K562 (cell line): ENCODE data around the gene COL7A1. TPM values are rescaled to one million over a fixed set of nuclear protein-coding genes. Genes with fewer than 3 reads are reported as not detected.

Experiments used
- CHD2 ChIP-seq: IDR thresholded peaks from 2 replicates; pipeline ENCODE4 v1.6.1; 2011; ENCODE audit warnings: low read depth, low read length
- DIDO1 ChIP-seq: fragments of 450-650 bp; IDR thresholded peaks from 2 replicates; pipeline ENCODE4 v1.6.1; 2016; ENCODE audit warnings: low read depth, missing biosample characterization, missing genetic modification characterization
- IRF2 ChIP-seq: sonication (generic); formaldehyde crosslinking; IDR thresholded peaks from 2 replicates; pipeline ENCODE4 v1.8.1; 2022; ENCODE audit warnings: mild to moderate bottlenecking, missing genetic modification reagents
- L3MBTL2 ChIP-seq: fragments of 450-650 bp; IDR thresholded peaks from 2 replicates; pipeline ENCODE4 v1.6.1; 2016; ENCODE audit warnings: mild to moderate bottlenecking, moderate library complexity
- MBD1 ChIP-seq: fragments of 250-450 bp; sonication (Bioruptor Pico); IDR thresholded peaks from 2 replicates; pipeline ENCODE4 v1.8.0; 2022; ENCODE audit warnings: inconsistent platforms
- MED1 ChIP-seq: sonication (generic); formaldehyde crosslinking; IDR thresholded peaks from 2 replicates; pipeline ENCODE4 v1.8.1; 2023; ENCODE audit warnings: missing genetic modification reagents, borderline replicate concordance
- MEF2D ChIP-seq: conservative IDR thresholded peaks from 2 replicates; pipeline ENCODE4 v1.6.1; 2016; ENCODE audit warnings: low read depth, missing genetic modification characterization, missing compliant biosample characterization
- MLX ChIP-seq, 2 experiments: fragments of 450-650 bp in 1 of 2; sonication (generic) in 1 of 2; formaldehyde crosslinking; conservative IDR thresholded peaks; 2 replicates each; pipeline versions ENCODE4 v1.4.0 to v1.8.1; 2020 to 2022; ENCODE audit warnings: mild to moderate bottlenecking in 1 of 2, missing genetic modification reagents in 1 of 2
- MYNN ChIP-seq, 2 experiments: sonication (generic); formaldehyde crosslinking in 1 of 2; IDR thresholded peaks; 2 replicates each; pipeline versions ENCODE4 v1.5.0 to v1.6.1; 2016 to 2020; ENCODE audit warnings: antibody characterized with exemption in 1 of 2, missing genetic modification reagents in 1 of 2
- PATZ1 ChIP-seq: fragments of 250-450 bp; sonication (Bioruptor Pico); IDR thresholded peaks from 2 replicates; pipeline ENCODE4 v1.5.0; 2020; ENCODE audit warnings: mild to moderate bottlenecking, borderline replicate concordance
- PTBP1 ChIP-seq: fragments of 200-400 bp; formaldehyde crosslinking; IDR thresholded peaks from 2 replicates; pipeline ENCODE4 v1.6.1; 2017; ENCODE audit warnings: low read depth, low read length
- SAFB ChIP-seq: fragments of 200-400 bp; formaldehyde crosslinking; IDR thresholded peaks from 2 replicates; pipeline ENCODE4 v1.6.1; 2017; ENCODE audit warnings: low read depth, low read length, borderline replicate concordance
- SMAD3 ChIP-seq: fragments of 450-650 bp; formaldehyde crosslinking; conservative IDR thresholded peaks from 2 replicates; pipeline ENCODE4 v1.4.0; 2020; ENCODE audit warnings: mild to moderate bottlenecking
- STAG1 ChIP-seq: sonication (generic); formaldehyde crosslinking; IDR thresholded peaks from 2 replicates; pipeline ENCODE4 v1.5.0; 2020; ENCODE audit warnings: missing genetic modification reagents, borderline replicate concordance
- YBX1 ChIP-seq: fragments of 450-650 bp; IDR thresholded peaks from 2 replicates; pipeline ENCODE4 v1.7.1; 2016; ENCODE audit warnings: mild to moderate bottlenecking
- ZBTB26 ChIP-seq: fragments of 450-650 bp; formaldehyde crosslinking; IDR thresholded peaks from 2 replicates; pipeline ENCODE4 v1.4.0; 2022; ENCODE audit warnings: missing genetic modification characterization
- ZEB2 ChIP-seq: fragments of 450-650 bp; IDR thresholded peaks from 2 replicates; pipeline ENCODE4 v1.6.1; 2016
- ZNF146 ChIP-seq: IDR thresholded peaks from one replicate; pipeline ENCODE4 v1.6.1; 2018; ENCODE audit warnings: missing compliant biosample characterization; ENCODE audit not compliant: unreplicated experiment
- polyA plus RNA-seq, 8 experiments: library from polyadenylated mRNA; depleted of rRNA in 4 of 8; stranded (reverse) in 5 of 8; unstranded in 3 of 8; fragments of >200 nt; fragmentation: Nextera tagmentation in 2 of 8; fragmentation: Illumina TruSeq in 1 of 8; extraction: Ambion mirVana in 2 of 8; extraction: Trizol in 1 of 8; gene quantifications; 2 replicates each; pipeline versions ENCODE4 v1.2.1 to v1.2.3, GENCODE V29; 2011 to 2014; ENCODE audit warnings: inconsistent platforms in 1 of 8, missing spikeins in 1 of 8
- total RNA-seq, 7 experiments: library from RNA; depleted of rRNA in 6 of 7; stranded (reverse); fragments of >200 nt in 6 of 7; fragmentation: Illumina TruSeq in 2 of 7; extraction: Trizol in 2 of 7; gene quantifications; 2 replicates each; pipeline versions ENCODE4 v1.2.1 to v1.2.3, GENCODE V29; 2011 to 2021; ENCODE audit warnings: low replicate concordance in 1 of 7
- TF ChIP-seq, protein P1 (sequence below): sonication (generic); formaldehyde crosslinking; IDR thresholded peaks from 2 replicates; pipeline ENCODE4 v1.8.0; 2023; ENCODE audit warnings: mild to moderate bottlenecking, missing genetic modification reagents

COL7A1 gene
- total and polyA plus RNA-seq, 9 of the 15 experiments (the other 6 are each of a cell fraction or from before 2014, with no cell fraction given): 0.09 to 0.66 (median 0.35) TPM; not detected in 3

DNA sequence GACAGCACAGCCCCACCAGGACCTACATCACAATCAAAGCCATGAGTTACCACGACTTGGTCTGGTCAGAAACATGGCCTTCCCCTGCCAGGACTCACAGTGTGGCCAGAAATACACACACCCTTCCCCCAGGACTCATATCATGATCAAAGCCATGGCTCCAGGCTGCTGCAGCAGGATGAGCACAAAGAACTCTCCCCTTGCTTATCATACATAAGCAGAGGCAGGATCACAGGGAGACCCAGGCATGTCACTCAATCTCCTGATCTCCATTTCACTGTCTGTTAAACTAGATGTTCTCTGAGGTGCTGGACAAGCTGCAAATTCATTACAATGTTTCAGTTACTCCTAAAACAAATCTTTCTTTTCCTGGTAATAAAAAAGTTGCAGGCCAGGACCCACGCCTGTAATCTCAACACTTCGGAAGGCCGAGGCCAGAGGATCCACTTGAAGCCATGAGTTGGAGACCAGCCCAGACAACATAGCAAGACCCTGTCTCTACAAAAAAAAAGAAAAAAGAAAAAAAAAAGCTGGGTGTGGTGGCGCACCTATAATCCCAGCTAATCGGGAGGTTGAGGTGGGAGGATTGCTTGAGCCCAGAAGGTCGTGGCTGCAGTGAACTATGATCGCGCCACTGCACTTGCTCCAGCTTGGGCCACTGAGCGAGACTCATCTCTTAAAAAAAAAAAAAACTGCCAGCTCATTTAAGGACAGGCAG is 39.7 kb downstream of the COL7A1 start (continued):
- TF ChIP-seq MLX (CRISPR knock-in tag; conservative IDR thresholded peaks at IDR 0.05): no peak
- no peak for TF ChIP-seq SAFB
- TF ChIP-seq, protein P1, sequence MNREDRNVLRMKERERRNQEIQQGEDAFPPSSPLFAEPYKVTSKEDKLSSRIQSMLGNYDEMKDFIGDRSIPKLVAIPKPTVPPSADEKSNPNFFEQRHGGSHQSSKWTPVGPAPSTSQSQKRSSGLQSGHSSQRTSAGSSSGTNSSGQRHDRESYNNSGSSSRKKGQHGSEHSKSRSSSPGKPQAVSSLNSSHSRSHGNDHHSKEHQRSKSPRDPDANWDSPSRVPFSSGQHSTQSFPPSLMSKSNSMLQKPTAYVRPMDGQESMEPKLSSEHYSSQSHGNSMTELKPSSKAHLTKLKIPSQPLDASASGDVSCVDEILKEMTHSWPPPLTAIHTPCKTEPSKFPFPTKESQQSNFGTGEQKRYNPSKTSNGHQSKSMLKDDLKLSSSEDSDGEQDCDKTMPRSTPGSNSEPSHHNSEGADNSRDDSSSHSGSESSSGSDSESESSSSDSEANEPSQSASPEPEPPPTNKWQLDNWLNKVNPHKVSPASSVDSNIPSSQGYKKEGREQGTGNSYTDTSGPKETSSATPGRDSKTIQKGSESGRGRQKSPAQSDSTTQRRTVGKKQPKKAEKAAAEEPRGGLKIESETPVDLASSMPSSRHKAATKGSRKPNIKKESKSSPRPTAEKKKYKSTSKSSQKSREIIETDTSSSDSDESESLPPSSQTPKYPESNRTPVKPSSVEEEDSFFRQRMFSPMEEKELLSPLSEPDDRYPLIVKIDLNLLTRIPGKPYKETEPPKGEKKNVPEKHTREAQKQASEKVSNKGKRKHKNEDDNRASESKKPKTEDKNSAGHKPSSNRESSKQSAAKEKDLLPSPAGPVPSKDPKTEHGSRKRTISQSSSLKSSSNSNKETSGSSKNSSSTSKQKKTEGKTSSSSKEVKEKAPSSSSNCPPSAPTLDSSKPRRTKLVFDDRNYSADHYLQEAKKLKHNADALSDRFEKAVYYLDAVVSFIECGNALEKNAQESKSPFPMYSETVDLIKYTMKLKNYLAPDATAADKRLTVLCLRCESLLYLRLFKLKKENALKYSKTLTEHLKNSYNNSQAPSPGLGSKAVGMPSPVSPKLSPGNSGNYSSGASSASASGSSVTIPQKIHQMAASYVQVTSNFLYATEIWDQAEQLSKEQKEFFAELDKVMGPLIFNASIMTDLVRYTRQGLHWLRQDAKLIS (CRISPR knock-in tag): no peak
- TF ChIP-seq PATZ1 (CRISPR knock-in tag): no peak
- TF ChIP-seq YBX1: no peak
- no peak for TF ChIP-seq ZNF146 (CRISPR knock-in tag)
- no peak for TF ChIP-seq SMAD3
- TF ChIP-seq MBD1 (CRISPR knock-in tag): no peak
- TF ChIP-seq ZBTB26 (CRISPR knock-in tag): no peak
- no peak for TF ChIP-seq MED1 (CRISPR knock-in tag)
- no peak for TF ChIP-seq ZEB2
- TF ChIP-seq IRF2 (CRISPR knock-in tag): no peak
- TF ChIP-seq MYNN (IDR thresholded peaks at IDR 0.05): no peak
- TF ChIP-seq MYNN (CRISPR knock-in tag; IDR thresholded peaks at IDR 0.05): no peak
- TF ChIP-seq CHD2: no peak
- TF ChIP-seq MEF2D (tag): no peak
- no peak for TF ChIP-seq STAG1
- no peak for TF ChIP-seq DIDO1
- TF ChIP-seq L3MBTL2: no peak
- no peak for TF ChIP-seq PTBP1
